Glomerular visceral epithelial cell (primary cell): Measurements from ENCODE around the gene EPHA3.

Experiments
- DNase-seq: peaks from one replicate; pipeline ENCODE4 v3.0.0-alpha.2; 2016; ENCODE audit errors: extremely low spot score

The EPHA3 gene

DNA sequence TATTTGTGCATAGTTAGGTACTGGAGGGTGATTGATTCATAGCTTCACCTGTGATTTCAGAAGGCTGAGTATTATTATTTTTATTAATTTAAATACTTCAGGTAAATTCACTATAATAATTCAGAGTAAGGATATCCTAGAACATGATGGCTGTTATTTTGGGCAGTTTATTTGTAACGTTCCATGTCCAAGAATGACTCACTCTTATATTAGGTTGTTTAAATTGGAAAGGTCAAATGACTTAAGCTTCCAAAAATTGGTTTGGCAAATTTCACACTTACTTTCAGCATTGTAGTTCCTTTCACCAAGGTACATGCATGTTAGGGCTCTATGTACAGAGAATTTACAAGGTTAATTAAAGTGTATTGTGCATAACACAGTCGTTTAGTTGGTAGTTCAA is 120.2 kb downstream of the EPHA3 start:
- no peak for DNase-seq

DNA sequence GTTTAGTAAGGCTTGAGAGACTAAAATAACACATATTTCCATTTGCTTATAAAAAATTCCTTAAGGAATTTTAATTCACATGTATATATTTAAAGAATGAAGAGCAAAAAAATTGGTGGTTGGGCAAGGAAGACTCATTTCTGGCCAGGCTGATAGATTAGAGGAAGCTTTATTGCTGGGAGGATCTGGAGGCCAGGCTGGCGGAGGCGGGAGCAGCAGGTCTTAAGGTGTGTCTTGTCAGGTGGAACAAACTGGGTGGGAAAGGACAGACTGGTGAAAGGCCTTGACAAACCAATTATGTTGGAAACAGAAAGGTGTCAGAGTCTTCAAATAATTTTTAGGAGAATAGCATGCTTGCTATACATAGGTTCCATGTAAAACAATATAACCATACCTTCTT is 124.7 kb downstream of the EPHA3 start:
- no peak for DNase-seq

DNA sequence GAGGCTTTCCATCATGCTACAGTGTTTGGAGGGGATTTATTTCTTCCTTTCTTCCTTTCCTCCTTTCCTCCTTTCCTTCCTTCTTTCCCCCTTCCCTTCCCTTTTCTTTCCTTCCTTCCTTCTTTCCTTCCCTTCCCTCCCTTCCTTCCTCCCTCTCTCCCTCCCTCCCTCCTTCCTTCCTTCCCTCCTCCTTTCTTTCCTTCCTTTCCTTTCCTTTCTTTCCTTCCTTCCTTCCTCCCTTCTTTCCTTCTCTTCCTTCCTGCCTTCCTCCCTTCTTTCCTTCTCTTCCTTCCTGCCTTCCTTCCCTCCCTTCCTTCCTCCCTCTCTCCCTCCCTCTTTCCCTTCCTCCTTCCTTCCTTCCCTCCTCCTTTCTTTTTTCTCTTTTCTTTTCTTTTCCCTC is 127.2 kb downstream of the EPHA3 start:
- DNase-seq = no peak

DNA sequence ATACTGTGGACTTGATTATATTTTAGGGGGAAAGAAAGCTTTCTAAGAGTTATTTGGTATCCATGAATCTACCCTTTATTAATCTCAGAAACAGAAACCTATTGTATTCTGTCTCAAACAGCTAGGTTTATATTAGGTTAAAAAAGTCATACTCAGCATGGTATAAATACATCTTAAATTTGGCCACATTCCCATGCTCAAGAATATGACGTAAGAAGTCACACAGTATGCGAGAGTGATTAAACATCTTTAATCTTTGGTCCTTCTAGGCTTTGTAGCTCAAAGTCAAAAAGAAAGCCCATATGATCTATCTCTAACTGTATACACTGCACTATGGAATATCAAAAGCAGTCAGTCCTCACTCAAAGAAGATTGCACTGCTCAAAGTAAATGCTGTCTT is 131.4 kb downstream of the EPHA3 start:
- no peak for DNase-seq

DNA sequence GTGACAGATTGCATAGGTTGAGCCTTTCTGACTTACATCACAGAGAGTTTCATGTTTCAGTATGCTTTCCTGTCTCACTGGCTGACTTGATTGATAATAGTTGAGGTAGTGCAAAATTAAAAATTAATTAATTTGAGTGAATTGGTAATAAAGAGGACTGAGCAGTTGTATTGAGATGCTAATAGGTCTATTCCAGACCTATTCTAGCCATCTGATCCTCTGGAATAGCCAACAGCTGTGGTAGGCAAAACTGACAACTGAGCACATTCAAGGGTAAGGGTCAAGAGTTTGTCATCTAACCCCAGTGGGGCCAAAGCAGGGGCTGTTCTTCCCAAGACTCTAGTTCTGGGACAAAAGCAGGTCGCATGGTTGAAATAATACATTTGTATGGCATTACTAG is 132.4 kb downstream of the EPHA3 start:
- DNase-seq = no peak

DNA sequence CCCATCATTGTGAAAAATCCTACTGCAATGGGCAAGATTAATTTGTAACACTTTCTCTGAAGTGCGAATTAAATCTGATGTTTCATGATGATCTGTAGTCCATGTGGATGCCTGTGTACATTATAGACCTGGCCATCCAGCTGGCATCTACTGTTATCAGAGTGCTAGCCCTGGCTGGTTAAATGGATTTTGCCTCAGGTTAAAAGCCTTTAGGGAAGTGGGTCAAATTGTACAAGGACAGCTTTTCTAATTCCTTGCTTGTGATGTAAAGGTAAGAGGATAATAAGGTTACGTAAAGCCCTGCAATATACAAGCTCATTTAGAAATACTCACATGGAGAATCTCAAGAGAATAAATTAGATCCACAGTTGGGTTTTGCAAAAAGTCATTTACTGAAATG is 138.2 kb downstream of the EPHA3 start:
- DNase-seq = no peak

DNA sequence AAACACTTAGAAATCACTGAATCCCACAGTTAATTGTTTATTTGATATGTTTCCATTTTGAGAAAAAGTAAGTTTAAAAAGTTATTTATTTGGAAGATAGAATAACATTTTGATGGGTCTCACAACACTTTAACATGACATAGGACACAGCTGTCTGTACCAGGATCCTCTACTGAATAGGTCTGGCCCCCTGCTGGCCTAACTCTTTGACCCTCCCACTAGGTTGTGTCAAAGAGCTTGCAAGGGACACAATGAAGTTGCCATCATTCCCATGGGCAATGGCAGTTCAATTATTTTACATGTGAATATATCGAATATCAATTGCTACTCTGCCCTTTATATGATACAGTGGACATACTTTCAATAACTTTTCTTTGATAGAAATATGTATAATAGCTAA is 138.9 kb downstream of the EPHA3 start:
- no peak for DNase-seq

DNA sequence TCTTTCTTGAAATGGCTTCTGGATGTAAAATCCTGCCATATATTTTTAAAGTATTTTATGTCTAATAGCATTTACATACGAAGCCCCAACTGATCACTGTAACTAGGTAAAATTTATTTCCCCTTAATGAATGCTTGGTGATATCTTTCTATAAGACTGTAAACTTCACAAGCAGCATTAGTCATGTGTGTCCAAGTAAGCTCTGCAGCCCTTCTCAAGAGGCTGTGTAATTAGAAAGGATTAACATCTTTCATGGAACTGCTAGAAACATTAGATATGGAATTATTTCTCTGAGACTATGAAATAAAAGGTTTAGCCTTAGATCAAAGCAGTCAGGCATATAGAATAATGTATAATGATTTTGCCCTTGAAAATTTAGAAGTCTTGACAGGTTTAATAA is 143.3 kb downstream of the EPHA3 start:
- DNase-seq = no peak

DNA sequence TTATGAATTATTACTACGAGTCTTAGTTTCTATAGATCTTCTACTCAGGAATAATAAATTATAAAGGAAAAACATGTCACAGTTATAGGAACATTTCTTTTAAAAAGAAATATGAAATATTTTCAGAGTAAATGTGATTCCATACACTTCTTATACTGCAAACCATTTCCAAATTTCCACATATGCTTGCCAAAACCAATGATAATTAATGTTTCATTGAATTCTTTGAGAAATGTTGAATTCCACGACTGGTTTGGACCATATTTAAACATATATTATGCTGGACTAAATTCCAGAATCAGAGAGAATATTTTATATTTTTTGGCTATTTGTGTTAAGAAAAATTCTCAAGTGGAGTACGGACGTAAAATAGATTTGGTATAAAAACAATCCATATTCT is 144.6 kb downstream of the EPHA3 start:
- DNase-seq = no peak

DNA sequence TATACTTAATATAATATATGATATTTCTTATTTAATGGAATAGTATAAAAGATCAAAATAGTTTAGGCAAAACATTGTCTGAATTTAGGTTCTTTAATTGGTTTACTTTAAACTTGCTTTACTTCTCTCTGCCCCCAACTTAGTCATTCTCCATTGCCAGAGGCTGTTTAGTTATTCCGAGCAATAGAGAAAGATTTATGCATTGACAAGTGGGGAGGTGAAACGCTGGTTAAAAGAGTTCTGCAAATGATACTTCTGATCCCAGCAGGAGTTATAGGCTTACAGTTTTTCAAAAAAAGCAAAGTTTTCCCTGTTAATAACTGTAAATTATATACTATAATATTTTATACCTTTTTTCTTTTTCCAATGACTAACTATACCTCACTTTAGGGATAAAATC is 145.4 kb downstream of the EPHA3 start:
- no peak for DNase-seq

DNA sequence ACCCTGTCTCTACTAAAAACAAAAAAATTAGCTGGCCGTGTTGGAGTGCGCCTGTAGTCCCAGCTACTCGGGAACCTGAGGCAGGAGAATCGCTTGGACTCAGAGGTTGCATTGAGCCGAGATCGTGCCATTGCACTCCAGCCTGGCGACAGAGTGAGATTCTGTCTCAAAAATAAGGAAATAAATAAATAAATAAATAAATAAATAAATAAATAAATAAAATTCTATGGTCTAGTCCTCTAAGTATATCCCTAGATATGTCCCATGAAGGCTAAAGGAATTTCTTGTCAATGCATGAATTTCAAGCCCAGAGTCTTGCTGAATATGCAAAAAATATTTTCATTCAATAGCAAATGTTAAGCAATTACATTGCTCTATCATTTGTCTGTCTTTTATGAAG is 149.0 kb downstream of the EPHA3 start:
- DNase-seq = no peak

DNA sequence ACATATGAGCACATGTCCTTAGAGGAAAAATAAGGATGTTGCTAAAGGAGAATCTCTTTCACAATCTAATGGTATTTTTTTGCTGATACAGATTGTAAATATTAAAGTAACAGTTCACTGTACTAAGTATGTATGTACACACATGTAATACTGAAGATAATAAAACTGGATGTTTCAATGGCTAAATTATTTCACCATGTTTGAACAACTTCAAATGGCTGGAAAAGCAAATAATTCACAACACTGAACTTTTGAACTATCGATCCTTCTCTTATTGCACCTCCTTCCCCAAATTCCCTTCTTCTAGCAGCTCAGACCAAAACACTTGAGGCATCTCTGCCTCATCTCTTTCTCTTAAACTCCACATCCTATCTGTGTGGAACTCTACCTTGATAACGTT is 149.5 kb downstream of the EPHA3 start:
- no peak for DNase-seq

DNA sequence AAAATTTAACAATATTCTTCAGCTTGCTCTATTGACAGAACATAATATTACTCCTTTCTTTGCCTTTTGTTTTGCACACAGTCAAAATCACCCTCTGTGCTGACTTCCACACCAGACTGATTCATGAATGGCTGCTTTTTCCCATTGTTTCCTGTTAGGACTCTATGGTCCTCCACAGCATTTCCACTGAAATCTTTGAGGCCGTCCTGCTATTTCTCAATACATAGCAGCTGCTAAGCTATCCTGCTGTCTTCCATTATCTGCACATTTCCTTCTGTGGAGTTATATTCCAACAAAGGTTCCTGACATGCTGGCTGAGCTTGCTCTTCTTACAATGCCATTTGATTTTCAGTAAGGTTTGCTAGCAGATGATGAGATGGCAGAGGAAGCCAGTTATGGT is 153.3 kb downstream of the EPHA3 start:
- no peak for DNase-seq

DNA sequence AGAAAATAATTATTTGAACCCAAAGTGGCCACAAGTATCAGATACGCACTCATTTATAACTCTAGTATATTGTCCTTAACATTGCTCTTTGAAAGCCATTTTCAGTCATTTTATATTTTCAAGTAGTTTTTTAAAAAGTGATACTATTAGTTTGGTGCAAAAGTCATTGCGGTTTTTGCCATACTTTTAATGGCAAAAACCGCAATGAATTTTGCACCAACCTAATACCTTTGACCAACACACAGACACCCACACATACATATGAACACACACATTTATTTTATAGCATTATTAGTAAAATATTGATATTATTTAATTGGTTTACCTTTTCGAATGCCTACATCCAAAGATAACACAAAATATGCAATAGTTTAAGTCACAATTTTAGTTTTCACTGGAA is 154.3 kb downstream of the EPHA3 start:
- no peak for DNase-seq

DNA sequence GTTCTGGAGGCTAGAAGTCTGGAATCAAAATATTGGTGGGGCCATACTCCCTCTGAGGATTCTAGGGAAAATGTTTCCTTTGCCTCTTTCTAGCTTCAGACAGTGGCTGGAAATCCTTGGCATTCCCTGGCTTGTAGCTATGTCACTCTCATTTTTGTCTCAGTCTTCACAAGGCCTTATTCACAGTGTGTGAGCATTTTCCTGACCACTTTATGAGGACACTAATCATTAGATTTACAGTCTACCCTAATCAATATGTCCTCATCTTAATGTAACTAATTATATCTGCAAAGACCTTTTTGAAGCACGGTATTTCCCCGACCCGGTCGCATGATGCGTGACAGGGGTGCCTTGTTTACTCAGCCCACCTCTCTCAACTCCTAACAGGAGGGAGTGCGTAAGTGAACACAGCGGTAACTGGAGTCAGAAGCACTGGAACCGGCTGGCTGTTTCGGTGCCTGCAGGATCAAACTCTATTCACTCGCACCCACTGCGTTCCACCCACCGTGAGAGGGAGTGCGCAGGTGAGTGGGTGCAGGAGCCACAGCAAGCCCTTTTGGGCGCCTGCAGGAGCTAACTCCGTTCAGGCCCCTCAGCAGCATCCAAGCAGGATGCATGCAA is 155.0 kb downstream of the EPHA3 start:
- DNase-seq = no peak

DNA sequence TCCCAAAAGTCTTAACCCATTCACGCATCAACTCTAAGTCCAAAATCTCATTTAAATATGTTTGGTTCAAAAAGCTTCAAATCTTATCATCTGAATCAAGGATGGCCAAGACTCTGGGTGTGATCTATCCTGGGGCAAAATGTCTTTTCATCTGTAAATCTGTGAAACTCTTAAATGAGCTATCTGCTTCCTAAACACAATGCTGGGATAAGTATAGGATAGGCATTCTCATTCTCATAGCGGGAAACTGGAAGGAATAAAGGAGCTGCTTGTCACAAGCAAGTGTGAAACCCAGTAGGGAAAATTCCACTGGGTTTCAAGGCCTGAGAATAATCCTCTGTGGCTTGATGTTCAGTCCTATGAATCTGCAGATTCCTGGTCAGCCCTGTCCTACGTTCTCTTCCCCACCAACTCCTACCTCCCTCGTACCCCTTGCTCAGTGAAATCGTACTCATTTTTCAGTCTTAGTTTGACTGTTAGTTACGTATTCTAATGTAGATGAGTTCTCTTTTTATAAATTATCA is 156.7 kb downstream of the EPHA3 start:
- DNase-seq = no peak

DNA sequence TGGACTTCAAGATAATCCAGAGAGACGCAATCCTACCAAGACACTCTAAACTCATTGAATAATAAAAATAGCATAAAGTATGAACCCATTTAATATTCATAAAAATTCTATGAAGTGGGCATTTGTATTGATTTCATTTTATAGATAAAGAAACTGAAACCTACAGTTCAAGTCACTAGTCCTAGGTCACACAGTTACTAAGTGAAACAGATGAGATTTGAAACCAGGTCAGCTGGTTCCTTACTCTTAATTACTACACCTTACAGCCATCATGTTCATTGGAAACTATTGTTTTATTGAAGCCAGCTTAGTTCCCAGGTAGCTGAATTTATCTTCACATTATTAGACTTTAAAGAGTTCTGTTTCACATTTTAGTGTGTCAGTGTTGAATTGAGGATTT is 158.7 kb downstream of the EPHA3 start:
- DNase-seq = no peak

DNA sequence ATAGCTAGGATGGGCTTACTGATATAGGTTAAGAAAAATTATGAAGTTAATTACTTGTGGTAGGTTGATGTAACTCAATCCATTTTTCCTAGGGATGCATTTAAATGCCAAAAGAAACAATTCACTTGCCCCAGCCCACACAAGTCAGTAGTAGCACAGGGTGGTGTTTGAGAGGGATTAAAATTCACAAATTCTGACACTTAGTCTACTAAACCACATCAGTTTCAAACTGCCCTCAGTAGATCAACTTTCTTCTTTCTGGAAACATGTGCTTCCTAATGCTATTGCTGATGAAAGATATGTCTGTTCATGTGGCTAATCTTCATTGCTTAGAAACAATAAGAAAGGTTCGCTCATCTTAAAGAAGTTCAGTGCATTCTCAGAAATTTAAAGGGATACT is 160.6 kb downstream of the EPHA3 start:
- no peak for DNase-seq

DNA sequence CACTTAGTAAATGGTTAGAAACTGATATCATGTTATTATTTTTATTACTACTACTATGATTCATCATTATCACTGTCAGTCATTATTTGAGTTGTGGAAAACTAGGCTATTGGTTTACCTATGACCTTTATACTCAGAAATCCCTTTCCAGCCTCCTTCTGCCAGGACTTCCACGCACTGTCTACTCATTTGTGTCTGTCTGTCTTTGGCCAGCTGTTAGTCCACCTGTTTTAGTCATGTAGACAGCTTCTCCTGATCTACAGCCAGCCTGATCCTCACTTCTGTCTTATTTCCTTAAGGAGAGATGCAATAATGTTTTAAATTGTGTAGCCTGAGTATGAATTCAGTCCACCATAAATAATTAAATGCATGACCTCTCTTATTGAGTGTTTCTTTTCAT is 162.8 kb downstream of the EPHA3 start:
- no peak for DNase-seq

DNA sequence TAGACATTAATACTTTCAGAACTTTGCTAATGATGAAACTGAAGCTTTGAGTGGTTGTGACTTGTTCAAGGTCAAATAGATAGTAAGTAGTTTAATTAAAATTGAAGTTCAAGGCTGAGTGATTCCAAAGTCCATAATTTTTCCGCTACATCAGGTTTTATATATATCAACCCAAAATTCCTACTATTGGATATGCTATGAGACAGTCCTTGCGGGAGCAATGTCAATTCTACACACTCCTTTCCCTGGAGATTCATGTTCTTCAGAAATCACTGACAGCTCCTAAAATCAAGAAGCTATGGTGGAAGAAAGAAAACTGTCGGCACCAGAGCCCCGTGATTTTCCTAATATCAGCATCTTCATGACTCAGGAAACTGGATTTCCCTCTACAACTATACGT is 167.6 kb downstream of the EPHA3 start:
- DNase-seq = no peak

DNA sequence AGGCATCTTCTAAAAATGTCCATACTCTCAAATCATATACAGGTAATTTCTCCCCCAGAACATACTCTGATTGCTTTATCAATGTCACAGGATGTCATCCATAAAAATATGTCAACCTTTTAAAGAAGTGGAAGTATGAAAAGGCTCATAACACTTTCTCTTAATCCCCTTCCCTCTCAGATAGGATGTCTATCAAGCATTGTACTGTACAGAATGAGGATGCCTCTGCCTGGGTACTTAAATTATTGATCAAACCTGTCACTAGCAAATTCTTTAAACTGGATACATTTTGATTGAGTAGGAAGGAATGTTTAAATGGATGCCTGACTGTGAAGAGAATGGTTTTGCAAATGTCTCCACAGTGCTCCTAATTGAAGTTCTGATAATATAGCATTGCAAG is 168.7 kb downstream of the EPHA3 start:
- no peak for DNase-seq

DNA sequence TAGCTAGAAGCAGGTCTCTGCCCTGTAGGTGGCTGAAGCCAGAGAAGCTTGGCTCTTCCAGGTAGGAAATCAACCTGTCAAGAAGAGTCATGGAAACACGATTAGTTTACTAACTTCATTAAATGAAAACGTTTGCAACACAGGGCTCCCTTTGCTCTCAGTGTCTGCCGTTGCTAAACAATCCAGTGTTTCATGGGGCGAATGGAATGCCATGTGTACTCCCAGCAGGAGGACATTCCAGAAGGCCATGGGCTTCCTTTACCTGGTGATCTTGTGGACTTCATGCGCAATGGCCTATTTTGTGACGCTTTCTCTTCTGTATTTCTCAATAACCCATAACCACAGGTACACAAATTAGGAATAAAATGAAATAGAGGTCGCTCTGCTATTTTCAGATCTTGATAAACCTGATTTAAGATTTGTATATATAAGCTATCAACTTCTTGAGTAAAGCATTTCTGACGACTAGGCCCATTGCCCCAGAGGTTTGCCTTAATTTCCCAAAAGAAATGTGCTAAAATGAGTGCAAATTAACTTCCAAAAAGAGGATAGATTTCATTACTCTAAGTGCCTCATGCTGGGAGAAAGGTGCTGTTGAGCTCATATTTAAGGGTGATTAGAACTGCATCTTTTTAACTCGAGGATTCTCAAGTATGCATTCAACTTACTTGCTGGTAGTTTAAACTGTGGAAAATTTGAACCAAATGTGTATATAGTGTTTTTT is 171.0 kb downstream of the EPHA3 start:
- no peak for DNase-seq

DNA sequence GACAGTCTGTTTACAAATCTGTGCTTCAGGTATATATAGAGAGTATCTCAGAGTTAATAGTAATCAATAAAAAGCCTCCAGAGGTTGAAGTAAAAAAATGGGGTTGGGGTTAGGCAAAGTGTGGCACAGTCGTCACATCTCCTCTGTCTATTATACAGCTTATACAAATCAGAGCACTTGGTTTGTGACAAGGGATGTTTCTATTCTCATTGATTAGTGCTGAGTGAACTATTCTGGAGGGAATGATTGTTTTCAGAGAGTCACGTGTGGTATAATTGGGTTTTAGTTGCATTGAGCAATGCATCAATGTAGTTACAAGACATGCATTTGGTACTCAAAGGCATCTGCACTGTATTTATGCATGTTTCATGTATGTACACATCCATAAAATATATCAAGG is 172.9 kb downstream of the EPHA3 start:
- DNase-seq = no peak
